ENCODE measurements around the gene SACM1L.

GRCh38 chr3:45754461-45754860, 65.3 kb downstream of the SACM1L start:
- TF ChIP-seq CTCF (conservative IDR thresholded peaks at IDR 0.05 in 1 of 2, IDR thresholded peaks at IDR 0.05 in 1 of 2; ENCODE audit: extremely low read depth in 1 of 2, insufficient read depth in 1 of 2, low read depth in 1 of 2, low read length in 2 of 2) (no peak), EZH2 (IDR thresholded peaks at IDR 0.05; ENCODE audit: borderline replicate concordance, low read length) (no peak)

Data from mammary epithelial cell (primary cell).